SK-N-MC (cell line): ENCODE data around the gene CRMP1.

ENCODE experiments used
- EZH2 ChIP-seq: fragments of 200-600 bp; sonication (generic); IDR thresholded peaks from one replicate; pipeline ENCODE4 v1.6.1; 2017; ENCODE audit warnings: antibody characterized with exemption
- FOXP2 ChIP-seq: optimal IDR thresholded peaks from 2 replicates; pipeline ENCODE3; 2011; ENCODE audit warnings: mild to moderate bottlenecking, moderate library complexity; ENCODE audit not compliant: insufficient read depth; ENCODE audit errors: extremely low read length, control extremely low read depth
- POLR2AphosphoS5 ChIP-seq: IDR thresholded peaks from 2 replicates; pipeline ENCODE4 v1.6.1; 2012; ENCODE audit warnings: mild to moderate bottlenecking, low read depth, low read length, borderline replicate concordance

- TF ChIP-seq EZH2 (no peak), POLR2AphosphoS5 (no peak), FOXP2 (no peak)
These were observed 91.2 kb downstream of the CRMP1 start for GRCh38 chr4:5801696-5802095.
